PC-3 (cell line): ENCODE results near the gene MKRN2OS. TPM values are rescaled to one million over a fixed set of nuclear protein-coding genes. Genes with fewer than 3 reads are reported as not detected.

Experiments used
- ATAC-seq: fragments of 200-7000 bp; cut with Tn5 transposase; 2 replicates; pipeline ENCODE4 v1.9.1; 2020; ENCODE audit warnings: mild to moderate bottlenecking, moderate library complexity
- BruUV-seq: library from RNA; stranded (reverse); fragments of 400-500 nt; replicated peaks from 2 replicates; lab custom pipeline; 2021; lab: Mats Ljungman, UMichigan
- CTCF ChIA-PET: fragments of 300-600 bp; sonication (Branson Sonifier 250); formaldehyde crosslinking; loops from one replicate; lab custom pipeline; 2022; ENCODE audit warnings: antibody characterized with exemption; lab: Charles Lee
- POLR2A ChIA-PET: fragments of 300-600 bp; sonication (Branson Sonifier 250); formaldehyde crosslinking; loops from one replicate; lab custom pipeline; 2022; ENCODE audit warnings: antibody characterized with exemption; ENCODE audit not compliant: unreplicated experiment; lab: Charles Lee
- DNase-seq: peaks from one replicate; pipeline ENCODE4 v3.0.0-alpha.2; 2015
- H2AFZ ChIP-seq: fragments of 300-600 bp; sonication (generic); 2 replicates; pipeline ENCODE4 v1.6.0; 2016; ENCODE audit warnings: antibody characterized with exemption, low read length
- H3F3A ChIP-seq: fragments of 300-600 bp; sonication (generic); one replicate; pipeline ENCODE4 v1.6.0; 2017; ENCODE audit warnings: antibody characterized with exemption, low read length, control low read depth, mild to moderate bottlenecking; ENCODE audit not compliant: unreplicated experiment
- H3K27ac ChIP-seq: fragments of 300-600 bp; sonication (generic); 2 replicates; pipeline ENCODE4 v1.5.1; 2016; ENCODE audit warnings: mild to moderate bottlenecking, low read length
- H3K27me3 ChIP-seq: fragments of 300-600 bp; sonication (generic); 2 replicates; pipeline ENCODE4 v1.6.1; 2016; ENCODE audit warnings: low read length, mixed read lengths
- H3K36me3 ChIP-seq: fragments of 300-600 bp; sonication (generic); 2 replicates; pipeline ENCODE4 v1.6.1; 2016; ENCODE audit warnings: low read depth, mixed run types, low read length, mixed read lengths
- H3K4me1 ChIP-seq: fragments of 300-600 bp; sonication (generic); 2 replicates; pipeline ENCODE4 v1.5.1; 2016; ENCODE audit warnings: low read length; ENCODE audit not compliant: insufficient read depth
- H3K4me2 ChIP-seq: fragments of 300-600 bp; sonication (generic); 2 replicates; pipeline ENCODE4 v1.6.0; 2016; ENCODE audit warnings: low read length
- H3K4me3 ChIP-seq: fragments of 300-600 bp; sonication (generic); 2 replicates; pipeline ENCODE4 v1.5.1; 2016; ENCODE audit warnings: mild to moderate bottlenecking, low read length, mixed read lengths
- H3K79me2 ChIP-seq: fragments of 300-600 bp; sonication (generic); 2 replicates; pipeline ENCODE4 v1.6.1; 2017; ENCODE audit warnings: low read length, mixed read lengths
- H3K9ac ChIP-seq: fragments of 300-600 bp; sonication (generic); 2 replicates; pipeline ENCODE4 v1.6.0; 2016; ENCODE audit warnings: mild to moderate bottlenecking, low read length
- H3K9me2 ChIP-seq: fragments of 300-600 bp; sonication (generic); replicated peaks from 2 replicates; pipeline ENCODE4 v1.6.1; 2016; ENCODE audit warnings: mixed run types, low read length, mixed read lengths
- H3K9me3 ChIP-seq: fragments of 300-600 bp; sonication (generic); 2 replicates; pipeline ENCODE4 v1.6.1; 2016; ENCODE audit warnings: low read length, mixed read lengths
- H4K20me1 ChIP-seq: fragments of 300-600 bp; sonication (generic); 2 replicates; pipeline ENCODE4 v1.6.1; 2016; ENCODE audit warnings: low read length, mixed read lengths
- EZH2 ChIP-seq: fragments of 300-600 bp; sonication (generic); IDR thresholded peaks from one replicate; pipeline ENCODE4 v1.6.1; 2017; ENCODE audit warnings: antibody characterized with exemption, mild to moderate bottlenecking, low read length; ENCODE audit not compliant: unreplicated experiment
- EZH2phosphoT487 ChIP-seq: fragments of 300-600 bp; sonication (generic); IDR thresholded peaks from 2 replicates; pipeline ENCODE4 v1.6.1; 2018; ENCODE audit warnings: mild to moderate bottlenecking, antibody characterized with exemption, low read length, borderline replicate concordance
- intact Hi-C: fragments of 100-400 bp; cut with micrococcal nuclease; formaldehyde crosslinking; loops from 2 replicates; pipeline ENCODE4 v1.9.0; 2023
- total RNA-seq: library from RNA; depleted of rRNA; stranded (reverse); fragments of >200 nt; gene quantifications from 2 replicates; pipeline ENCODE4 v1.2.3, GENCODE V29; 2014
- TF ChIP-seq, protein P1 (sequence below): fragments of 300-600 bp; sonication (generic); conservative IDR thresholded peaks from 2 replicates; pipeline ENCODE4 v1.5.1; 2017; ENCODE audit warnings: antibody characterized with exemption, low read depth, mild to moderate bottlenecking, low read length

MKRN2OS gene
- total RNA-seq, 1 experiment from 2014 or later, result 6.6 TPM

DNA sequence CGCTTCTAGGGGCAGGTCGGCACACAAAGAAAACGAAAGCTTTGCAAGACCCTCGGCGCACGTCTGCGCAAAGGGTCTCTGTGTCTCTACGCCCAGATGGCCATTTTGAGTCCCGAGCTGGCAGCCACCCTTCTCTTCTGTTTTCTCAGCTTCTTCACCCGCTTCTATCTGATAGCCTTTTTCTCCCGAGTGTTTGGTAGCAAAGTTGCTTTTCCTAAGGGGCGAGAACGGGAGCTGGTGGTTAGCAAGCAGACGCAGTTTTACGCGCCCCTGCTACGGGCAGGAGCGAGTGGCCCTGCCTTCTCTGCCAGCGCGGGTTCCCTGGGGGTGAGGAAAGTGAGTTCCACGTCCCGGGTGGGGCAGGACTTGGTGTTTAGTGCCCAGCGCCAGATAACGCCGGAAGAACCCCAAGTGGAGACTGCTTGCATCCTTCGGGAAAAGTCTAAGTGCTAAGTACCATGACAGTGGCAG, 8.7 kb upstream of the MKRN2OS start:
- Histone ChIP-seq H4K20me1 (peaks cover 16% of the 10 kb centered on the region), H3F3A (no peaks in the 10 kb centered on the region), H3K9me2 (no peaks in the 10 kb centered on the region), H3K9me3 (no peaks in the 10 kb centered on the region), H3K4me2 (peak overlapping the region; percentile 94), H3K79me2 (peaks cover 21% of the 10 kb centered on the region), H2AFZ (peak overlapping the region; percentile 98), H3K9ac (peak overlapping the region; percentile 55), H3K4me1 (peaks cover 8% of the 10 kb centered on the region), H3K36me3 (no peaks in the 10 kb centered on the region), H3K27me3 (no peaks in the 10 kb centered on the region), H3K4me3 (peak overlapping the region; percentile 71), H3K27ac (no peak overlapping the region)
- ChIA-PET POLR2A (interaction anchor here (0.5 to 1.0 kb wide), 5 partner anchors 8 to 421 kb away, joined by 3 to 5 read pairs (median 3); partner anchors contain the start of genes CAND2 and MKRN2OS), CTCF (no interaction called here)
- TF ChIP-seq, protein P1, sequence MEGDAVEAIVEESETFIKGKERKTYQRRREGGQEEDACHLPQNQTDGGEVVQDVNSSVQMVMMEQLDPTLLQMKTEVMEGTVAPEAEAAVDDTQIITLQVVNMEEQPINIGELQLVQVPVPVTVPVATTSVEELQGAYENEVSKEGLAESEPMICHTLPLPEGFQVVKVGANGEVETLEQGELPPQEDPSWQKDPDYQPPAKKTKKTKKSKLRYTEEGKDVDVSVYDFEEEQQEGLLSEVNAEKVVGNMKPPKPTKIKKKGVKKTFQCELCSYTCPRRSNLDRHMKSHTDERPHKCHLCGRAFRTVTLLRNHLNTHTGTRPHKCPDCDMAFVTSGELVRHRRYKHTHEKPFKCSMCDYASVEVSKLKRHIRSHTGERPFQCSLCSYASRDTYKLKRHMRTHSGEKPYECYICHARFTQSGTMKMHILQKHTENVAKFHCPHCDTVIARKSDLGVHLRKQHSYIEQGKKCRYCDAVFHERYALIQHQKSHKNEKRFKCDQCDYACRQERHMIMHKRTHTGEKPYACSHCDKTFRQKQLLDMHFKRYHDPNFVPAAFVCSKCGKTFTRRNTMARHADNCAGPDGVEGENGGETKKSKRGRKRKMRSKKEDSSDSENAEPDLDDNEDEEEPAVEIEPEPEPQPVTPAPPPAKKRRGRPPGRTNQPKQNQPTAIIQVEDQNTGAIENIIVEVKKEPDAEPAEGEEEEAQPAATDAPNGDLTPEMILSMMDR, result no peak
- no peak for TF ChIP-seq EZH2
- no peak for TF ChIP-seq EZH2phosphoT487
- DNase-seq, result peak; percentile 32
- BruUV-seq, result no TSS peak
- intact Hi-C loops, result loop anchor here (10.0 kb wide), 1 partner anchor 341 kb away; no protein-coding TSS in a partner anchor
- ATAC-seq, result peak; percentile 9

DNA sequence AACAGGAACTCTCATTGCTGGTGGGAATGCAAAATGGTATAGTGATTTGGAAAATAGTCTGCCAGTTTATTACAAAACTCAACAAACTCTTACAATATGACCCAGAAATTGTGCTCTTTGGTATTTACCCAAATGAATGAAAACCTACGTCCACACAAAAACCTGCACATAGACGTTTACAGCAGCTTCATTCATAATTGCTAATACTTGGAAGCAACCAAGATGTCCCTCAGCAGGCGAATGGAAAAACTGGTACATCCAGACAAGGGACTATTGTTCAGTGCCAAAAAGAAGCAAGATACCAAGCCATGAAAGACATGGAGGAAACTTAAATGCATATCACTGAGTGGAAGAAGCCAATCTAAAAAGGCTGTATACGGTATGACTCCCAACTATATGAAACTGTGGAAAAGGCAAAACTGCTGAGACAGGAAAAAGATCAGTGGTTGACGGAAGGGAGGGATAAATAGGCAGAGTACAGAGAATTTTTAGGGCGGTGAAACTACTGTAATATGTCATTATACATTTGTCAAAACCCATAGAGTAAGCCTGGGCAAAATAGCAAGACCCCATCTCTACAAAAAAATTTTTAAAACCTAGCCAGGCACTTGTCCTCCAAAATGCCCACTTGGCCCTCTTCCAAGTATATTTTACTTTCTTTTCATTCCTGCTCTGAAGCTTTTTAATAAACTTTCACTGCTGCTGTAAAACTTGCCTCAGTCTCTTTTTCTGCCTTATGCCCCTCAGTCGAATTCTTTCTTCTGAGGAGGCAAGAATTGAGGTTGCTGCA, 4.9 kb upstream of the MKRN2OS start:
- peaks cover 6% of the 10 kb centered on the region for H3K4me1 ChIP-seq
- DNase-seq (no peak), ATAC-seq (no peak)
- BruUV-seq, result no TSS peak
- H3K9me2 ChIP-seq, result no peaks in the 10 kb centered on the region
- no peaks in the 10 kb centered on the region for H4K20me1 ChIP-seq
- no peak overlapping the region for H3K9ac ChIP-seq
- POLR2A ChIA-PET, result no interaction called here
- no peaks in the 10 kb centered on the region for H3K27me3 ChIP-seq
- intact Hi-C loops, result loop anchor here (10.0 kb wide), 1 partner anchor 345 kb away; no protein-coding TSS in a partner anchor
- no peaks in the 10 kb centered on the region for H3K79me2 ChIP-seq
- TF ChIP-seq, protein P1, result no peak
- TF ChIP-seq EZH2phosphoT487, result no peak
- TF ChIP-seq EZH2, result no peak
- no peaks in the 10 kb centered on the region for H3K9me3 ChIP-seq
- no peak overlapping the region for H2AFZ ChIP-seq
- H3K4me2 ChIP-seq, result no peak overlapping the region
- H3F3A ChIP-seq, result no peaks in the 10 kb centered on the region
- no peaks in the 10 kb centered on the region for H3K36me3 ChIP-seq
- H3K4me3 ChIP-seq, result no peak overlapping the region
- no peak overlapping the region for H3K27ac ChIP-seq
- CTCF ChIA-PET, result no interaction called here
